MM.1S (cell line): Measurements from ENCODE around the gene SEC24C.

Experiments
- EZH2 ChIP-seq: fragments of 300-600 bp; sonication (generic); optimal IDR thresholded peaks from 2 replicates; pipeline ENCODE3; 2017; ENCODE audit warnings: low read depth, mild to moderate bottlenecking, antibody characterized with exemption, low read length, mixed read lengths
- TF ChIP-seq, protein P1 (sequence below): fragments of 300-600 bp; sonication (generic); IDR thresholded peaks from 2 replicates; pipeline ENCODE4 v1.5.1; 2016; ENCODE audit warnings: antibody characterized with exemption, low read length, mixed read lengths

DNA sequence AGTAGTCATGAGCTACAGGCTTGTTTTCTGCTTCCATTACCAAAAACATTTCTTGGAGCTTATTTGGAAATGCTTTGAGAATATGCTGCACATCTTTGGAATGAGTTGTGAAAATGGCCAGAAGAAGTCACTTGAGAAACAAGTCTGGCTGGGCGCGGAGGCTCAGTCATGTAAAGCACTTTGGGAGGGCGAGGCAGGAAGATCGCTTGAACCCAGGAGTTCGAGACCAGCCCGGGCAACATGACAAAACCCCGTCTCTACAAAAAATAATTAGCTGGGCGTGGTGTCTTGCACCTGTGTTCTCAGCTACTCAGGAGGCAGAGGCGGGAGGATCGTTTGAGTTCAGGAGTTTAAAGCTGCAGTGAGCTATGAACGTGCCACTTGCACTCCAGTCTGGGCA lies 36.8 kb downstream of the SEC24C start:
- TF ChIP-seq, protein P1, sequence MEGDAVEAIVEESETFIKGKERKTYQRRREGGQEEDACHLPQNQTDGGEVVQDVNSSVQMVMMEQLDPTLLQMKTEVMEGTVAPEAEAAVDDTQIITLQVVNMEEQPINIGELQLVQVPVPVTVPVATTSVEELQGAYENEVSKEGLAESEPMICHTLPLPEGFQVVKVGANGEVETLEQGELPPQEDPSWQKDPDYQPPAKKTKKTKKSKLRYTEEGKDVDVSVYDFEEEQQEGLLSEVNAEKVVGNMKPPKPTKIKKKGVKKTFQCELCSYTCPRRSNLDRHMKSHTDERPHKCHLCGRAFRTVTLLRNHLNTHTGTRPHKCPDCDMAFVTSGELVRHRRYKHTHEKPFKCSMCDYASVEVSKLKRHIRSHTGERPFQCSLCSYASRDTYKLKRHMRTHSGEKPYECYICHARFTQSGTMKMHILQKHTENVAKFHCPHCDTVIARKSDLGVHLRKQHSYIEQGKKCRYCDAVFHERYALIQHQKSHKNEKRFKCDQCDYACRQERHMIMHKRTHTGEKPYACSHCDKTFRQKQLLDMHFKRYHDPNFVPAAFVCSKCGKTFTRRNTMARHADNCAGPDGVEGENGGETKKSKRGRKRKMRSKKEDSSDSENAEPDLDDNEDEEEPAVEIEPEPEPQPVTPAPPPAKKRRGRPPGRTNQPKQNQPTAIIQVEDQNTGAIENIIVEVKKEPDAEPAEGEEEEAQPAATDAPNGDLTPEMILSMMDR = no peak
- TF ChIP-seq EZH2 = no peak
